ENCODE data around the gene TYMS.
A peak's percentile ranks its signal among the peaks of the same experiment; 100 is the strongest.

Gene TYMS

DNA sequence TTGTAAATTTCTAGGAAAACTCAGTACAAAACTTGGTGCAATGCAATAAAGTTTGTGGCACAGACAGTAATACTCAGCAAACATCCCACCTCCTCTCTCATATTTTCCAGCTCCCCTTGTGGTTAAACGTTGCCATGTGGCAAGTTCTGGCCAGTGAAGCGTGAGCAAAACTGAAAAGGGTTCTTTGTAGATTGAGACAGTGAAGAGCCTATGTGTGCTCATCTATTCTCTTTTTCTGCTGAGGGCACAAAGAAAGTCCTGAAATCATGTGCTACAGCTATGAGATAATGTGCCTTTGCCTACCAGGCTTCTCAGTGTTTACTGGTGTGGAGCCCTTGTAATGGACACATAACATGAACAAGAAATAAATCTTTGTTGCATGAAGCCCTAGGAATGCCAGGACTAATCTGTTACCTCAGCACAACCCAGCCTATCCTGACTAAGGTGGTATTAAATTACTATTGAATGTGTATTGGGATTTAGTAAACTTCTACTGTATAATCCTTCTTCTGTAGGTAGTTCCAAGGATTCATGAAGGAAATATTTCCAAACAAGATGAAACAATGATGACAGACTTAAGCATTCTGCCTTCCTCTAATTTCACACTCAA lies 13.0 kb upstream of the TYMS start:
- DNase-seq (ENCODE audit: low read depth, low spot score): no peak

DNA sequence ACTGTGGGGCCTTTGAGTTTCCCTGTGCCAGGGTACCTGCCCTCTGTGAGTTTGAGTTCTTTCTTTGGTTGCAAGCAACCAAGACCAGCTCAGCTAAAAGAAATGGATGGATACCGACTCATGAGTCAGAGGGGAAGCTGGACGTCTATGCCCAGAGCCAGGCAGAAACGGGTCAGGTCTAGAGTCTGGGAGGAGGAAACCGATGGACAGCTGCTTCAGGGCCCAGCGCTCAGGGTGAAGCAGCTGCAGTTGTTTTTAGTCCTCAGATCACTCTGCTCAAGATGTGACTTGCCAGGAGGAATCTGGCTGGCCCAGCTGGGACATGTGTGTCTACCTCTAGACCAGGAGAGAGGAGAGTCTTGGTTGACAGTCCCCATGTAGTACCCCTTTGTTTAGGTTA lies 10.1 kb upstream of the TYMS start:
- DNase-seq (ENCODE audit: low read depth, low spot score): no peak

DNA sequence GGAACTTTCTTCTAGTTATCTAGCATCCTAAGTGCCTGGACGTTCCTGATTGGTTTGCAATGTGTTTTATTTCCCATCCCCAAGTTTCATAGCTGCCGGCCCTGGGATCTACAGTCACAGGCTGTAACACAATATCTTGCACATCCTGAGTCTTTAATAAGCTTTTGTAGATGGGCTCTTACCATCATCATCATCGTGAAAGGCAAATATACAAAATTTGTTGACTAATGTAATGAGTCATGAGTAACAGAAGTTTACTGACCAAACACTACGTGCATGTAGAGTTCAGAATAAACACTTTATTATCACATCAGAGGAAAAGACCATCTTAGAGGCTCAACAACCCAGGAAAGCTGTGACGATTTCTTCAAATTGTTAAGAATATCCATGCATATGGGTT lies 8.1 kb upstream of the TYMS start:
- DNase-seq (ENCODE audit: low read depth, low spot score): no peak

DNA sequence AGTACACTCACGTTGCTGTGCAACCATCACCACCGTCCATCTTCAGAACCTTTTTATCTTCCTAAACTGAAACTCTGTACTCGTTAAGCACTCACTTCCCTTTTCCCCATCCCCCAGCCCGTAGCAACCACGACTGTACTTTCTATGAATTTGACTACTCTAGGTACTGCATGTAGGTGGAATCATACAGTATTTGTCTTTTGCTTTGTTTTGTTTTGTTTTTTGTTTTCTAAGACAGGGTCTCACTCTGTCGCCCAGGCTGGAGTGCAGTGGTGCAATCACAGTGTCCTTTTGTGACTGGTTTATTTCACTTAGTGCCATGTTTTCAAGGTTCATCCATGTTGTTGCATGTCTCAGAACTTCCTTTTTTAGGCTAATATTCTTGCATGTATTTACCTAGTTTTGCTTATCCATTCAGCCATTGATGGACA lies 7.0 kb upstream of the TYMS start:
- DNase-seq (ENCODE audit: low read depth, low spot score): no peak

DNA sequence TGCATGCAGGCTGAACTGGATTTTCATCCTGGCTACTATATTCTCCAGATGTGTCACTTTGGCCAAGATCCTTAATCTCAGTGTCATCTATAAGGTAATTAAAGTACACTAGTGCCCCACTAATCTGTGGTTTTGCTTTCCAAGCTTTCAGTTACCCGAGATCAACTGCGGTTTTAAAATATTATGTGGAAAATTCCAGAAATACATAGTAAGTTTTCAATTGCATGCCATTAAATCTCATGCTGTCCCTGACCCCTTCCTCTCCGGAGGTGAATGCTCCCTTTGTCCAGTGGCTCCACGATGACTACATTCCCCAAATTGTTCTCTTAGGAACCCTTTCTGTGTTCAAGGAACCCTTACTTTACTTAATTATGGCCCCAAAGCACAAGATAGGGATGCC lies 5.3 kb upstream of the TYMS start:
- DNase-seq (ENCODE audit: low read depth, low spot score): no peak

DNA sequence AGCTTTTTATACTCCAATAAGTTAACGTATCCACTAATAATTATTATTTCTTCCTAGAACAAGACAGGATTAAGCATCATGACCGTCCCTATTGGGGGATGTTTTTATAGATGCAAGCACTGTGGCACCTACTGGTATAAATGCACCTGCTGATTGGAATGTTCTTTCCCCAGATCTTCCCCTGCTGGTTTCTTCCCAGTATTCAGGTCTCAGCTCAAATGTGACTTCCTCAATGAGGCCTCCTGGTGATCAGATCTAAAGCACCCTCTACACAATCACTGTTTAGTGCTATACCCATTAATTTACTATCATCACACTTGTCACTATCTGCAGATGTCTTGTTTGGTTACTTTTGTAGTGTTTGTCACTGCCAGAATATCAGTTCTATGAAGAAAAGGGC lies 3.9 kb upstream of the TYMS start:
- no peak for DNase-seq (ENCODE audit: low read depth, low spot score)

DNA sequence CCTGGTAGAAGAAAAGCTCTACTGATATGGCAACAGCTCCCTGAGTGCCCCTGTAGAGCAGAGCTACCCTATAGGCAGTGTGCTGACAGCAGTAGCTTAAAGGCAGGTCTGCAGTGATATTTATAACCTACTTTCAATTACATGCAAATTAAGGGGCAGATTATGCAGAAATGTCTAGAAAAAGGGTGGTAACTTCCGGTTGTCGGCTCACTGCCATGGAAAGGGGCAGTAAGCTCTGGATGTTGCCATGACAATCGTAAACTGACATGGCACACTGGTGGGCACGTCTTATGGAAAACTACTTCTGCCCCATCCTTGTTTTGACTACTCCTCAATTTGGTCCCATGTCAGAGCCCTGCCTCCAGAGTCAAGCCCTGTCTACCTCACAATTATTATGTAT lies 2.9 kb upstream of the TYMS start:
- no peak for DNase-seq (ENCODE audit: low read depth, low spot score)

DNA sequence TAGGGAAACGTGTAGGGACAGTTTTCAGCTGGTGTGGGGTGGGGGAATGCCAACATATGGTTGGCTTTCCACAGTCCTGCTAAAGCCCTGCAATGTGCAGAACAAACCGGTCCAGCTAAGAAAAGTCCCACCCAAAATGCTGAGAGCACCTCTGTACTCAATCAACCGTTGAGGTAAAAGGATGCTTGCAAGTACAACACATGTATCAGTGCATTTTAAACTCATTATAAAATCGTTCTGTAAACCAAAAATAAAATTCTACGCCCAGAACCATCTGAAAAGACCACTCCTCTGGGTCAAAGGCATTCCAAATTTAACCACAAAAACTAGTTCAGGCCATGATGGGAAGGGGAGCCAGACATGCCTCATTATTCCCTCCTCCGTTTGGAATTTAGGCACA lies 2.0 kb upstream of the TYMS start:
- no peak for DNase-seq (ENCODE audit: low read depth, low spot score)

DNA sequence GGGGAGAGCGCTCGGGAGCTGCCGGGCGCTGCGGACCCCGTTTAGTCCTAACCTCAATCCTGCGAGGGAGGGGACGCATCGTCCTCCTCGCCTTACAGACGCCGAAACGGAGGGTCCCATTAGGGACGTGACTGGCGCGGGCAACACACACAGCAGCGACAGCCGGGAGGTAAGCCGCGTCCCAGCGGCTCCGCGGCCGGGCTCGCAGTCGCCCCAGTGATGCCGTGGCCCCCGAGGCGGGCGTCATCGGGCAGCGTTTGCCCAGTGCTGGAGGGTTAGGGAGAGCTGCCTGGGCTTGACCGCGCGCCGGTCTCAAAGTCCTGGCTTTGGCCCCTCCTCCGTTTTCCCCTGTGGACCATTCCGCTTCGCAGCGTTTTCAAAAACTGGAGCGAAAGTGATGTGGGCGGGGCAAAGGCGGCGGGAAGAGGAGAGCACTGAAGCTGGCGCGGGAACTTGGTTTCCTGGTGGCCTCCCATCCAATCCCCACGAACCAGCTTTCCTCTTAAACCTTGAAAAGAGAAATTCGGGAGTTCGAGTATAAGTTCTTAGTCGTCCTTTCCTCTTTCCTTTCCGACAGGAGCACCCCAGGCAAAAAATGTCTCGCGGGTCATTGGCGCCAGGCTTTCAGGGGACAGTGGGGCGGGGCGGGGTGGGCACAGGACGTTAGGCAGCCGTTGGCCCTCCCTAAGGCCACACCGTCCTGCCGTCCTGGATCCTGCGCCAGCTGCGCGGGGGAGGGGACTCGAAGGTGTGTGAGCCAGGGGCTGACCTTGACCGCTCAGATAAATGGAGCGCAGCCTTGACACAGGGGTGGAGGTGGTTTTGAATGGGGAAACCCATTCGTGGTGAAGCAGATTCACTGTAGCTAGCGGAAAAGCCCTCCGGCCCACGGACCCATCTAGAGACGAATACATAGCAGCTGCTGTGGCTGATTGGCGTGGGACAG lies 821 bp downstream of the TYMS start:
- DNase-seq (ENCODE audit: low read depth, low spot score): peak; percentile 36

DNA sequence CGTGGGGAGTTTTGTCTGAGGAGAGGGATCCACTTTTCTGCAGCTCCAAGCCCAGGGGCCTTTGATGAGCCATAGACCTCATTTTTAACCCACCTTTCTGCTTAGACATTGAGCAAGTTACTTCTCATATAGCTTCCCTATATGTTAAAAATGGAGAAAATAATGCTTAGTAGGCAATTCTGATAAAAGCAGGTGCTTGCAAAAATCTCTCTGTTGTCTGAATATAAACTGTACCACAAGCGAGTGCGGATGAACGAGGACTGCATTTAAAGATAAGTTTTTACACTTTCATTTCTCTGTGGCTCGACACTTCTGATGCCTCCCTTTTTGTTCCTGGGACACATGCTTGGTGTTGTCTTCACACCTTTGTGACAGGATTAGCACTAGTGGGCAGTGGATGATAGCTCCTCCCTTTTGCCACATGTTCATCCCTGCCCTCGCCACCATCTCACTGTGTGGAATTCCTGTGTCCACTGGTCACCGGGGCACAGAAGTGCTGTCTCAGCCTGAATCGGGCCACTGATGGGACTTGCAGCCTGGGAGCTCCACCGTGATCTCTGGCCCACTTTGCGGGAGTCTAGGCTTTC lies 1.6 kb downstream of the TYMS start:
- no peak for DNase-seq (ENCODE audit: low read depth, low spot score)

DNA sequence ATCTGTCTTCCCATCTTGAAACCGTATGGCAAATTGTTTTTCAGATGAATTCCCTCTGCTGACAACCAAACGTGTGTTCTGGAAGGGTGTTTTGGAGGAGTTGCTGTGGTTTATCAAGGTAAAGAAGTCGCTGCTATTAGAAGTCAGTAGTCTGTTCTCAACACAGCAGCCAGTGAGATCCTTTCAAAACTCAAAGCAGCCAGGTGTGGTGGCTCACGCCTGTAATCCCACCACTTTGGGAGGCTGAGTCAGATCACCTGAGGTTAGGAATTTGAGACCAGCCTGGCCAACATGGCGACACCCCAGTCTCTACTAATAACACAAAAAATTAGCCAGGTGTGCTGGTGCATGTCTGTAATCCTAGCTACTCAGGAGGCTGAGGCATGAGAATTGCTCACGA lies 2.1 kb downstream of the TYMS start:
- no peak for DNase-seq (ENCODE audit: low read depth, low spot score)

DNA sequence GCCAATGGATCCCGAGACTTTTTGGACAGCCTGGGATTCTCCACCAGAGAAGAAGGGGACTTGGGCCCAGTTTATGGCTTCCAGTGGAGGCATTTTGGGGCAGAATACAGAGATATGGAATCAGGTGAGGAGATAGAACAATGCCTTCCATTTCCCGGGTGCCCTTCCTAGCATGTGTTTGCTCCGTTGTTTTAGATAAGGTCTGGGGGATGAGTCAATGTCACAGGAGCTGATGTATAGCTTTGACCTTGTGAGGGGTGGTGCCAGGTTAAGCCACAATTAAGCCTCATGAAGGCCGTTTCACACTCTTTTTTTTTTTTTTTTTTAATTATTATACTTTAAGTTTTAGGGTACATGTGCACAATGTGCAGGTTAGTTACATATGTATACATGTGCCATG lies 4.7 kb downstream of the TYMS start:
- DNase-seq (ENCODE audit: low read depth, low spot score): no peak

DNA sequence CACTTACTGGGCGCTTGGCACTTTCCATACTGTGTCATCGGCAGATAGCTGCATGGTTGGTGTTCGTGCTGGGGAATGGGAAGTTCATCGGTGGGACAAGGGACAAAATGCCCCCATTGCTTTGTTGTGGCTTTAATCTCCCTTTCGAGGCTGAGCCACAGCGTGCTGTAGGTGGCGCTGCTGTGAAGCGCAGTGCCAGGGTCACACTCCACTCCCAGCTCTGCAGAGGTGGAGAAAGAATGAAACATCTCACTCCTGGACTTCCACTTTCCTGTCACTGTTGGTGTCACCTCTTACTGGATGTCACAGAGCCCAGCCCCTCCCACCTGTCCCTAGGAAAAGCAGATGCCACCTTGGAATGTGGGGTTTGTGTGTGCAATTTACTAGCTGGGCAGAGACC lies 8.7 kb downstream of the TYMS start:
- no peak for DNase-seq (ENCODE audit: low read depth, low spot score)

DNA sequence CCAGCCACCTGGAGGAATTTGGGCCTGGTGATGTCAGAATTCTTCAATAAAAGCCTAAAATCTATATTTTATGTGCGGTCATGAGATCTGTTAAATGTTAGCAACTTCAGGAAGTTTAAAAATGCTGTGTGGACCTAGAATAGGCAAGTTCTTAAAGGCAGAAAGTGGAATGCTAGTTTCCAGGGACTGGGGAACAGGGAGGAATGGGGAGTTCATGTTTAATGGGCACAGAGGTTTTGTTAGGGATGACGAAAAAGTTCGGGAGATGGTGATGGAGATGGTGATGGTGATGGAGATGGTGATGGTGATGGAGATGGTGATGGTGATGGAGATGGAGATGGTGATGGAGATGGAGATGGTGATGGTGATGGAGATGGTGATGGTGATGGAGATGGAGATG lies 9.2 kb downstream of the TYMS start:
- DNase-seq (ENCODE audit: low read depth, low spot score): no peak

DNA sequence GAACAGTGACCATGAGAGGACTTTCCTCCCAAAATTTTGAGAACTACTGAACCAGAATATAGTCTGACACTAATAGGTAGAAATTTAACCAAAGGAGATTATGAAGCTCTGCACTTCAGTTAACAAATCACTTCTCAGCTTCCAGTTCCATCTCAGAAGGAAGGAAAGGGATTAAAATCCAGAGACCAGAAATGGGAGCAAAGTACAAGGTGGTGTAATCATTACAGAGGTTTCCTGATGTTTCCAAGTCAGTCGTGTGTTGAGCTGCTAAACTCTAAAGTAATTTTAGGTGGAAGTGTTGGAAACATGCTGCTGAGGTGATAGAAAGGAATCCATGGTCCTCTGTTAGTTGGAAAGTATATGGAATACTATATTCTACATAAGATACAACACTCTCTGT lies 10.8 kb downstream of the TYMS start:
- DNase-seq (ENCODE audit: low read depth, low spot score): no peak

DNA sequence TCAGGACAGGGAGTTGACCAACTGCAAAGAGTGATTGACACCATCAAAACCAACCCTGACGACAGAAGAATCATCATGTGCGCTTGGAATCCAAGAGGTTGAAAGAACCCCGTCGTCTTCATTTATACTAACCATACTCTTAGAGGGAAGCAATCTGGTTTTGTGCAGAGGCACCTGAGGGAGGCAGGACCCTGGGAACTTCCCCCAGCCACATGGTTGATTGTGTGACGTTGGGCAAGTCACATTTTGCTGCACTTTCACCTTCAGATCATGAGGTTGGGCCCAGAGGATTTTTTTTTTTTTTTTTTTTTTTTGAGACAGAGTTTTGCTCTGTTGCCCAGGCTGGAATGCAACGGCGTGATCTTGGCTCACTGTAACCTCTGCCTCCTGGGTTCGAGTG lies 11.6 kb downstream of the TYMS start:
- DNase-seq (ENCODE audit: low read depth, low spot score): no peak

DNA sequence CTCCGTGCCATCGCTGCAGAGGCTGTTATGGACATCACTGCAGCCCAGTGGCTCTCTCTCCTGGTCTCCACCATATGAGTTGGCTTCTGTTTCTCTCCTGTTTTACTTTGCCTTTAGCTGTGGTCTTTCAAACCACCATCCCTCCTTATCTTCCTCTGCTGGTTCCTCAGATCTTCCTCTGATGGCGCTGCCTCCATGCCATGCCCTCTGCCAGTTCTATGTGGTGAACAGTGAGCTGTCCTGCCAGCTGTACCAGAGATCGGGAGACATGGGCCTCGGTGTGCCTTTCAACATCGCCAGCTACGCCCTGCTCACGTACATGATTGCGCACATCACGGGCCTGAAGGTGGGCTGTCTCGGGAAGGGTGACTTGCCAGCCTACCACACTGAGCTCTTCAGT lies 13.1 kb downstream of the TYMS start:
- no peak for DNase-seq (ENCODE audit: low read depth, low spot score)

DNA sequence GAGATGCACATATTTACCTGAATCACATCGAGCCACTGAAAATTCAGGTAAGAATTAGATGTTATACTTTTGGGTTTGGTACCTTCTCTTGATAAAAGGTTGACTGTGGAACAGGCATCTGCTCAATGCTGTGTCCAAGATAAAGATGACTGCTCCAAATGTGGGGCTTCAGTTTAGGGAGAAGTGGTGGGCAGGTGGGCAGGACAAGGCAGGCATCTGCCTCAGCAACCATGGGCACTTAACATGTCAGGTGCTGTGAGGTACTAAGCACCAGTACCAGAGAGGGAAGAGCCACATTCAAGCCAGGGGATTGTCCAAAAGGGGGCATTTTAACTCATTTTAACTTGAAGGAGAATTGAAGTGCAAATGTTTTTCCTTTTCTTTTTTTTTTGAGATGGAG lies 14.0 kb downstream of the TYMS start:
- DNase-seq (ENCODE audit: low read depth, low spot score): no peak

DNA sequence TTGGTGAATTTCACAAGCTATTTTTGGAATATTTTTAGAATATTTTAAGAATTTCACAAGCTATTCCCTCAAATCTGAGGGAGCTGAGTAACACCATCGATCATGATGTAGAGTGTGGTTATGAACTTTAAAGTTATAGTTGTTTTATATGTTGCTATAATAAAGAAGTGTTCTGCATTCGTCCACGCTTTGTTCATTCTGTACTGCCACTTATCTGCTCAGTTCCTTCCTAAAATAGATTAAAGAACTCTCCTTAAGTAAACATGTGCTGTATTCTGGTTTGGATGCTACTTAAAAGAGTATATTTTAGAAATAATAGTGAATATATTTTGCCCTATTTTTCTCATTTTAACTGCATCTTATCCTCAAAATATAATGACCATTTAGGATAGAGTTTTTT lies 15.9 kb downstream of the TYMS start:
- no peak for DNase-seq (ENCODE audit: low read depth, low spot score)

DNA sequence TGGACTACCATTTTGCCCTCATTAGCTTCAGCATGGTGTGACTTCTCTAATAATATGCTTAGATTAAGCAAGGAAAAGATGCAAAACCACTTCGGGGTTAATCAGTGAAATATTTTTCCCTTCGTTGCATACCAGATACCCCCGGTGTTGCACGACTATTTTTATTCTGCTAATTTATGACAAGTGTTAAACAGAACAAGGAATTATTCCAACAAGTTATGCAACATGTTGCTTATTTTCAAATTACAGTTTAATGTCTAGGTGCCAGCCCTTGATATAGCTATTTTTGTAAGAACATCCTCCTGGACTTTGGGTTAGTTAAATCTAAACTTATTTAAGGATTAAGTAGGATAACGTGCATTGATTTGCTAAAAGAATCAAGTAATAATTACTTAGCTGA lies 16.3 kb downstream of the TYMS start:
- no peak for DNase-seq (ENCODE audit: low read depth, low spot score)

DNA sequence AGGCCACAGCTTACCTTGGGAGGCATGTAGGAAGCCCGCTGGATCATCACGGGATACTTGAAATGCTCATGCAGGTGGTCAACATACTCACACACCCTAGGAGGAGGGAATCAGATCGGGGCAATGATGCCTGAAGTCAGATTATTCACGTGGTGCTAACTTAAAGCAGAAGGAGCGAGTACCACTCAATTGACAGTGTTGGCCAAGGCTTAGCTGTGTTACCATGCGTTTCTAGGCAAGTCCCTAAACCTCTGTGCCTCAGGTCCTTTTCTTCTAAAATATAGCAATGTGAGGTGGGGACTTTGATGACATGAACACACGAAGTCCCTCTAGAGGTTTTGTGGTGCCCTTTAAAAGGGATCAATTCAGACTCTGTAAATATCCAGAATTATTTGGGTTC lies 17.9 kb downstream of the TYMS start:
- DNase-seq (ENCODE audit: low read depth, low spot score): no peak

DNA sequence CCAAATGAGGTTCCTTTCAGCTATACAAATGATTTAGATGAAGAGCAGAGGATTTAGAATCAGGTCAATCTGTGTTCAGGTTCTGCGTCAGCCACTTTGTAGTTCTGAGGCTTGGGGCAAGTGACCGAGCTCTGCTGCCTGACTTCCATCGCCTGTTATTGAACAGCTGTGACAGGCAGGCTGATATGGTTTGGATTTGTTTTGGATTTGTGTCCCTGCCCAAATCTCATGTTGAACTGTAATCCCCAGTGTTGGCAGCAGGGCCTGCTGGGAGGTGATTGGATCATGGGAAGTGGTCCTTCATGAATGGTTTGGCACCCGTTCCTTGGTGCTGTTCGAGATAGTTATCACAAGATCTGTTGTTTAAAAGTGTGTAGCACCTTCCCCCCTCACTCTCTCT lies 18.6 kb downstream of the TYMS start:
- DNase-seq (ENCODE audit: low read depth, low spot score): no peak

DNA sequence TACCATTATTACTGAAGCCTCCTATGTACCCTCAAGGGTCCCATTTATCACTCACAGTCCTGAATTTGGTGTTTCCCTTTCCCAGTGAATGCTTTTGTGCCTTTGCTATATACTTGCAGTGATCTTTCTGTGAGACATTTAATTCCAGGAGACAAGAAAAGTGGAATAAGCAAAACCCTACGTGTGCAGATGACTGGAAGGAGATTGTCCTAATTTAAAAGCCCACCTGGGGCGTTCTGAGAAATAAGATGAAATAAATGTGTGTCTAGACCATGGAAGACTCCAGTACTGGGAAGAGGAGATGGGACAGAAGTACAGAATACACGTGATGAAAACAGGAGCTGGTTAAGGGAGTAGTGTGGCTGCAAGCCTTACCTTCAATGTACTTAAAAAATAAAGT lies 19.3 kb downstream of the TYMS start:
- no peak for DNase-seq (ENCODE audit: low read depth, low spot score)

Data from activated CD4-positive, CD25-positive, alpha-beta regulatory T cell treated with anti-CD3 and anti-CD28 coated beads, Interleukin-2, amount 50 U/mL, for 16 hours (primary cell).